Osteoblast (primary cell): Measurements from ENCODE around the gene CIAO2A. TPM values are rescaled to one million over a fixed set of nuclear protein-coding genes. Genes with fewer than 3 reads are reported as not detected.
A peak's percentile ranks its signal among the peaks of the same experiment; 100 is the strongest.

ENCODE experiments used
- DNase-seq: peaks from one replicate; pipeline ENCODE4 v3.0.0; 2011; ENCODE audit warnings: low spot score, mixed read lengths; ENCODE audit not compliant: insufficient read length; ENCODE audit errors: missing footprints
- H2AFZ ChIP-seq: 2 replicates; pipeline ENCODE4 v1.6.0; 2011; ENCODE audit warnings: mild to moderate bottlenecking, low read length
- H3K27ac ChIP-seq: 2 replicates; pipeline ENCODE4 v1.5.1; 2011; ENCODE audit warnings: mild to moderate bottlenecking, low read depth, low read length, moderate library complexity
- H3K27me3 ChIP-seq: 2 replicates; pipeline ENCODE4 v1.6.0; 2012; ENCODE audit warnings: mild to moderate bottlenecking, control low read depth, inconsistent platforms, low read length, moderate library complexity; ENCODE audit not compliant: insufficient read depth
- H3K36me3 ChIP-seq: 2 replicates; pipeline ENCODE4 v1.5.1; 2011; ENCODE audit warnings: mild to moderate bottlenecking, low read length, control low read depth, moderate library complexity; ENCODE audit not compliant: insufficient read depth
- H3K4me1 ChIP-seq: 2 replicates; pipeline ENCODE4 v1.5.1; 2011; ENCODE audit warnings: mild to moderate bottlenecking, low read length, control low read depth, moderate library complexity; ENCODE audit not compliant: insufficient read depth
- H3K4me2 ChIP-seq: 2 replicates; pipeline ENCODE4 v1.6.0; 2011; ENCODE audit warnings: mild to moderate bottlenecking, low read length; ENCODE audit not compliant: insufficient read depth
- H3K4me3 ChIP-seq: fragments of 200-600 bp; sonication (generic); 3 replicates; pipeline ENCODE4 v1.5.1; 2012; ENCODE audit warnings: mild to moderate bottlenecking, low read length, inconsistent platforms; ENCODE audit not compliant: insufficient read depth
- H3K79me2 ChIP-seq: 2 replicates; pipeline ENCODE4 v1.6.0; 2012; ENCODE audit warnings: mild to moderate bottlenecking, low read length, control low read depth, inconsistent platforms; ENCODE audit not compliant: insufficient read depth
- H3K9me3 ChIP-seq: 2 replicates; pipeline ENCODE4 v1.5.1; 2011; ENCODE audit warnings: low read depth, low read length, control low read depth
- H4K20me1 ChIP-seq: 2 replicates; pipeline ENCODE4 v1.6.0; 2012; ENCODE audit warnings: mild to moderate bottlenecking, low read length, control low read depth; ENCODE audit not compliant: insufficient read depth
- total RNA-seq: library from RNA; depleted of rRNA; stranded (reverse); fragments of >200 nt; gene quantifications from 2 replicates; pipeline ENCODE4 v1.2.3, GENCODE V29; 2012
- TF ChIP-seq, protein P1 (sequence below): IDR thresholded peaks from 2 replicates; pipeline ENCODE4 v1.5.1; 2011; ENCODE audit warnings: mild to moderate bottlenecking, low read depth, low read length, moderate library complexity; ENCODE audit errors: extremely low read depth

CIAO2A gene, protein sequence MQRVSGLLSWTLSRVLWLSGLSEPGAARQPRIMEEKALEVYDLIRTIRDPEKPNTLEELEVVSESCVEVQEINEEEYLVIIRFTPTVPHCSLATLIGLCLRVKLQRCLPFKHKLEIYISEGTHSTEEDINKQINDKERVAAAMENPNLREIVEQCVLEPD
- 45.2 and 51.0 TPM in 2 replicates for total RNA-seq

- peaks cover 36% of the 10 kb centered on the region for H3K4me1 ChIP-seq
- H3K4me3 ChIP-seq, result peak within 1 kb of the TSS; percentile 80
- TF ChIP-seq, protein P1, sequence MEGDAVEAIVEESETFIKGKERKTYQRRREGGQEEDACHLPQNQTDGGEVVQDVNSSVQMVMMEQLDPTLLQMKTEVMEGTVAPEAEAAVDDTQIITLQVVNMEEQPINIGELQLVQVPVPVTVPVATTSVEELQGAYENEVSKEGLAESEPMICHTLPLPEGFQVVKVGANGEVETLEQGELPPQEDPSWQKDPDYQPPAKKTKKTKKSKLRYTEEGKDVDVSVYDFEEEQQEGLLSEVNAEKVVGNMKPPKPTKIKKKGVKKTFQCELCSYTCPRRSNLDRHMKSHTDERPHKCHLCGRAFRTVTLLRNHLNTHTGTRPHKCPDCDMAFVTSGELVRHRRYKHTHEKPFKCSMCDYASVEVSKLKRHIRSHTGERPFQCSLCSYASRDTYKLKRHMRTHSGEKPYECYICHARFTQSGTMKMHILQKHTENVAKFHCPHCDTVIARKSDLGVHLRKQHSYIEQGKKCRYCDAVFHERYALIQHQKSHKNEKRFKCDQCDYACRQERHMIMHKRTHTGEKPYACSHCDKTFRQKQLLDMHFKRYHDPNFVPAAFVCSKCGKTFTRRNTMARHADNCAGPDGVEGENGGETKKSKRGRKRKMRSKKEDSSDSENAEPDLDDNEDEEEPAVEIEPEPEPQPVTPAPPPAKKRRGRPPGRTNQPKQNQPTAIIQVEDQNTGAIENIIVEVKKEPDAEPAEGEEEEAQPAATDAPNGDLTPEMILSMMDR, result no peak
- H3K36me3 ChIP-seq, result no peaks in the 10 kb centered on the region
- H2AFZ ChIP-seq, result peak within 1 kb of the TSS; percentile 96
- peak; percentile 95 for DNase-seq
- H3K79me2 ChIP-seq, result peaks cover 82% of the 10 kb centered on the region
- peaks cover 21% of the 10 kb centered on the region for H4K20me1 ChIP-seq
- H3K9me3 ChIP-seq, result no peaks in the 10 kb centered on the region
- H3K27ac ChIP-seq, result peak within 1 kb of the TSS; percentile 82
- H3K27me3 ChIP-seq, result no peaks in the 10 kb centered on the region
- H3K4me2 ChIP-seq, result peak within 1 kb of the TSS; percentile 95
Measured at GRCh38 chr15:64093627-64094417, at the start of gene CIAO2A. Gene CIAO2A (minus strand): TSS chr15:64093838. CDS start chr15:64093768, 70 bp downstream.

- no peak overlapping the region for H3K4me2 ChIP-seq
- H3K4me3 ChIP-seq, result no peak overlapping the region
- H3K79me2 ChIP-seq, result no peaks in the 10 kb centered on the region
- TF ChIP-seq, protein P1, result no peak
- no peak overlapping the region for H2AFZ ChIP-seq
- H3K27ac ChIP-seq, result no peak overlapping the region
- H3K9me3 ChIP-seq, result no peaks in the 10 kb centered on the region
- no peak for DNase-seq
- H3K4me1 ChIP-seq, result no peaks in the 10 kb centered on the region
- H3K27me3 ChIP-seq, result no peaks in the 10 kb centered on the region
- H4K20me1 ChIP-seq, result no peaks in the 10 kb centered on the region
- H3K36me3 ChIP-seq, result peaks cover 31% of the 10 kb centered on the region
Measured at GRCh38 chr15:64143276-64143675, 49.6 kb upstream of the CIAO2A start.

DNA sequence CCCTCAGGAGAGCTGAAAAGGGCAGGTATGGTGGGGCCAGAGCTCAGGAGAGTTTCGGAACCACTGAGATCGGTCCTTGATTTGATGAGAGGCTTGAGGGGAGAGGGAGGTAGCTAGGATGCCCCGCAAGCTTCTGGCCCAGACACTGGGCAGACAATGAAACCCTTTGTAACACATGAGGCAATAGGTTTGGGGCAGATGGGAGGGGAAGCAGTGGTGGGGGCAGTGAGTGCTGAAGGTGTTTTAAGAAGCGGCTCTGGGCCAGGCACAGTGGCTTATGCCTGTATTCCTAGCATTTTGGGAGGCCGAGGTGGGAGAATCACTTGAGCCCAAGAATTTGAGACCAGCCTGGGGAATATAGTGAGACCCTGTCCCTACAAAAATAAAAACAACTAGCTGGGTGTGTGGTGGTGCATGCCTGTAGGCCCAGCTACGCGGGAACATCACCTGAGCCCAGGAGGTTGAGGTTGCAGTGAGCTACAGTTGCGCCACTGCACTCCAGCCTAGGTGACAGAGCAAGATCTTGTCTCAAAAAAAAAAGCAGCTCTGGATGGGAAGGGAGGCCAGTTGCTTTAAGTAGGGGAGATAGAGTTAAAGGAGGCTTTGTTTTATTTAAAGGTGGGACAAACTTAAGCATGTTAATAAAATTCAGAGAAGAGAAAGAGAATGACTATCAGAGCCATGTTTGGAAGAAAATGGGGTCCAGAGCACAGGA is 48.3 kb upstream of the CIAO2A start:
- peaks cover 44% of the 10 kb centered on the region for H3K36me3 ChIP-seq
- H3K4me3 ChIP-seq, result no peak overlapping the region
- no peak overlapping the region for H2AFZ ChIP-seq
- no peak overlapping the region for H3K4me2 ChIP-seq
- peaks cover 4% of the 10 kb centered on the region for H4K20me1 ChIP-seq
- no peaks in the 10 kb centered on the region for H3K4me1 ChIP-seq
- H3K9me3 ChIP-seq, result no peaks in the 10 kb centered on the region
- no peak overlapping the region for H3K27ac ChIP-seq
- TF ChIP-seq, protein P1, result no peak
- H3K27me3 ChIP-seq, result no peaks in the 10 kb centered on the region
- H3K79me2 ChIP-seq, result no peaks in the 10 kb centered on the region
- no peak for DNase-seq
